H1 (cell line): ENCODE data around the gene TRAPPC11. TPM values are rescaled to one million over a fixed set of nuclear protein-coding genes. Genes with fewer than 3 reads are reported as not detected.

ENCODE experiments used
- ATF2 ChIP-seq: IDR thresholded peaks from 2 replicates; pipeline ENCODE4 v1.6.1; 2012; ENCODE audit warnings: low read length, inconsistent platforms
- polyA plus RNA-seq, 7 experiments: library from polyadenylated mRNA; depleted of rRNA in 3 of 7; stranded (reverse) in 5 of 7; unstranded in 2 of 7; fragments of >200 nt in 5 of 7; fragments of 200-250 nt in 2 of 7; gene quantifications; 1 replicate in 5 of 7; 2 replicates in 1 of 7; 4 replicates in 1 of 7; pipeline versions ENCODE4 v1.2.1 to v1.2.3, GENCODE V29; 2011 to 2013; ENCODE audit warnings: missing spikeins in 2 of 7, mixed read lengths in 2 of 7
- total RNA-seq: library from RNA; stranded (reverse); fragmentation: NEBNext Ultra II Directional; extraction: Animal tissue kit (Norgen Biotek cat#: 25700); gene quantifications from 2 replicates; pipeline ENCODE4 v1.2.1, GENCODE V29; 2021

Gene TRAPPC11
- total and polyA plus RNA-seq, 2 of the 8 experiments (the other 6 are each of a cell fraction or from before 2014, with no cell fraction given): 19.2 to 25.9 TPM

GRCh38 chr4:183691897-183692296 lies 32.8 kb downstream of the TRAPPC11 start (continued):
- no peak for TF ChIP-seq ATF2
- TF ChIP-seq, all 59 proteins: peak for 0
